C4-2B (cell line): ENCODE data around the gene CELSR1.

Experiments
- CTCF ChIP-seq: fragments of 450-650 bp; conservative IDR thresholded peaks from 2 replicates; pipeline ENCODE4 v1.5.1; 2017; ENCODE audit warnings: mild to moderate bottlenecking
- ZFX ChIP-seq: fragments of 450-650 bp; IDR thresholded peaks from 2 replicates; pipeline ENCODE4 v1.6.1; 2017

GRCh38 chr22:46352276-46352675 is 185.1 kb downstream of the CELSR1 start:
- TF ChIP-seq CTCF (no peak), ZFX (no peak)
